Ovary (tissue), 9 donors: ENCODE measurements around the gene AKR1C4. TPM values are rescaled to one million over a fixed set of nuclear protein-coding genes. Genes with fewer than 3 reads are reported as not detected.
"Not testable (repeated sequence)": the region's sequence is repeated elsewhere in the genome, so short reads cannot be mapped to it uniquely, and the experiment has no call there.

Experiments
- DNase-seq, 5 donors: peaks; one replicate each; pipeline ENCODE4 v3.0.0-alpha.2; 2019 to 2020
- H3K27ac ChIP-seq, 2 donors: fragments of 200-600 bp; one replicate each; pipeline versions ENCODE4 v1.5.1 to v1.8.0; 2019 to 2022
- H3K27me3 ChIP-seq: fragments of 200-600 bp; one replicate; pipeline ENCODE4 v1.8.0; 2022
- H3K36me3 ChIP-seq: fragments of 200-600 bp; sonication (generic); one replicate; pipeline ENCODE4 v1.5.1; 2019
- H3K4me1 ChIP-seq: one replicate; pipeline ENCODE4 v1.8.1; 2013; ENCODE audit warnings: mild to moderate bottlenecking, moderate library complexity; ENCODE audit not compliant: insufficient read depth
- H3K4me3 ChIP-seq: fragments of 200-600 bp; sonication (generic); one replicate; pipeline ENCODE4 v1.5.1; 2017
- H3K9me3 ChIP-seq, 2 donors: fragments of 200-600 bp in 1 of 2; sonication (generic) in 1 of 2; one replicate each; pipeline versions ENCODE4 v1.5.1 to v1.8.1; 2013 to 2019; ENCODE audit warnings: mild to moderate bottlenecking in 1 of 2, moderate library complexity in 1 of 2
- CTCF ChIP-seq, 3 donors: fragments of 450-650 bp in 2 of 3; fragments of 200-600 bp in 1 of 3; IDR thresholded peaks; one replicate each; pipeline versions ENCODE4 v1.5.1 to v1.8.0; 2016 to 2022; ENCODE audit warnings: antibody characterized with exemption in 3 of 3, mild to moderate bottlenecking in 1 of 3
- EP300 ChIP-seq: sonication (generic); formaldehyde crosslinking; IDR thresholded peaks from one replicate; pipeline ENCODE4 v1.6.1; 2017; ENCODE audit warnings: antibody characterized with exemption
- POLR2A ChIP-seq: fragments of 450-650 bp; IDR thresholded peaks from one replicate; pipeline ENCODE4 v1.6.1; 2017; ENCODE audit warnings: antibody characterized with exemption, mild to moderate bottlenecking, moderate library complexity
- WGBS, 3 donors: extraction: QIAGEN DNeasy Blood & Tissue Kit in 1 of 3; methylation state at CpG; one replicate each; pipeline versions ENCODE4 v1.1.5 to v1.1.7; 2013 to 2017; 5-methylcytosine and 5-hydroxymethylcytosine counted together
- intact Hi-C, 4 donors: fragments of 100-400 bp; cut with DNase I; formaldehyde crosslinking; loops; one replicate each; pipeline versions ENCODE4 v1.11.0 to v1.15.1; 2022 to 2023
- polyA plus RNA-seq, 2 donors: library from polyadenylated mRNA; stranded (reverse); fragments of 200-250 nt in 1 of 2; fragments of 350-450 nt in 1 of 2; fragmentation: Illumina TruSeq in 1 of 2; extraction: RNeasy Lipid Tissue Mini Kit (QIAGEN cat#74804) in 1 of 2; gene quantifications; one replicate each; pipeline ENCODE4 v1.2.3, GENCODE V29; 2013 to 2014
- total RNA-seq, 7 donors: library from RNA; depleted of rRNA in 2 of 7; stranded (reverse); fragments of >200 nt in 2 of 7; fragmentation: NEBNext Ultra II Directional in 3 of 7; extraction: Animal tissue kit (Norgen Biotek cat#: 25700) in 3 of 7; gene quantifications; one replicate each; pipeline versions ENCODE4 v1.1.0 to v1.2.4, GENCODE V29; 2016 to 2023
- donor health status: DM: no; HTN: no; CAD: no; lungs with moderate emphysema.
- donor health status: DM: no; HTN: no; CAD: no.
- donor health status: Bipolar disorder and iron deficiency.
- donor health status: DM: yes; HTN: yes; CAD: no.
- donor health status: DM: no; HTN: no; CAD: no.
- donor health status: DM: yes; HTN: yes; CAD: no.

AKR1C4 gene
- total and polyA plus RNA-seq, 9 donors = not detected

GRCh38 chr10:5163487-5163886 lies 33.1 kb upstream of the AKR1C4 start:
- H3K36me3 ChIP-seq = no peaks in the 10 kb centered on the region
- H3K27ac ChIP-seq = no peak overlapping the region
- no peak for DNase-seq
- 50 to 74% (median 62%) methylated on average over 2 of the region's 2 CpGs for WGBS, 3 donors
- TF ChIP-seq EP300 (no peak), CTCF (IDR thresholded peaks at IDR 0.05) (no peak), POLR2A (no peak)
- no peaks in the 10 kb centered on the region for H3K27me3 ChIP-seq
- H3K4me3 ChIP-seq = no peak overlapping the region
- no peaks in the 10 kb centered on the region for H3K4me1 ChIP-seq
- intact Hi-C loops = no loop called here
- H3K9me3 ChIP-seq = no peaks in the 10 kb centered on the region

GRCh38 chr10:5165738-5166137 lies 30.9 kb upstream of the AKR1C4 start:
- TF ChIP-seq EP300 (no peak), POLR2A (no peak), CTCF (IDR thresholded peaks at IDR 0.05) (no peak)
- H3K36me3 ChIP-seq = no peaks in the 10 kb centered on the region
- H3K27ac ChIP-seq = no peak overlapping the region
- no peaks in the 10 kb centered on the region for H3K4me1 ChIP-seq
- WGBS, 3 donors = 8 to 12% (median 10%) methylated on average over 1 of the region's 1 CpG
- intact Hi-C loops = no loop called here
- H3K27me3 ChIP-seq = no peaks in the 10 kb centered on the region
- H3K4me3 ChIP-seq = no peak overlapping the region
- DNase-seq = no peak
- H3K9me3 ChIP-seq = no peaks in the 10 kb centered on the region

GRCh38 chr10:5168897-5169420 lies 27.7 kb upstream of the AKR1C4 start:
- no peak overlapping the region for H3K4me3 ChIP-seq
- TF ChIP-seq CTCF (IDR thresholded peaks at IDR 0.05) = no peak
- no peak for TF ChIP-seq POLR2A
- TF ChIP-seq EP300 = no peak
- H3K27ac ChIP-seq = no peak overlapping the region
- H3K9me3 ChIP-seq = no peaks in the 10 kb centered on the region
- intact Hi-C loops = no loop called here
- 54 to 73% (median 57%) methylated on average over 5 of the region's 5 CpGs for whole genome bisulfite sequencing, 3 donors
- DNase-seq = no peak
- no peaks in the 10 kb centered on the region for H3K27me3 ChIP-seq
- H3K36me3 ChIP-seq = no peaks in the 10 kb centered on the region
- H3K4me1 ChIP-seq = no peaks in the 10 kb centered on the region

- H3K4me3 ChIP-seq, DNase-seq, H3K36me3 ChIP-seq, H3K27me3 ChIP-seq, intact Hi-C loops, H3K9me3 ChIP-seq, H3K4me1 ChIP-seq, H3K27ac ChIP-seq: not testable (repeated sequence)
- 80 to 87% (median 86%) methylated on average over 1 to 3 of the region's 3 CpGs for WGBS, 3 donors
Observed at GRCh38 chr10:5175581-5175980, 21.1 kb upstream of the AKR1C4 start.

- H3K4me1 ChIP-seq, intact Hi-C loops: not testable (repeated sequence)
Observed at GRCh38 chr10:5180503-5180902, 16.1 kb upstream of the AKR1C4 start.

GRCh38 chr10:5183923-5184322 lies 12.7 kb upstream of the AKR1C4 start:
- DNase-seq = no peak
- Histone ChIP-seq H3K27me3 (no peaks in the 10 kb centered on the region), H3K36me3 (no peaks in the 10 kb centered on the region), H3K4me3 (no peak overlapping the region), H3K27ac (no peak overlapping the region), H3K4me1 (no peaks in the 10 kb centered on the region), H3K9me3 (no peaks in the 10 kb centered on the region)
- 64 to 68% (median 65%) methylated on average over 2 of the region's 2 CpGs for WGBS, 3 donors
- intact Hi-C loops = no loop called here
- TF ChIP-seq CTCF (IDR thresholded peaks at IDR 0.05) (no peak), EP300 (no peak), POLR2A (no peak)

More at GRCh38 chr10:5180503-5180902, 16.1 kb upstream of the AKR1C4 start:
- H3K27ac ChIP-seq, DNase-seq, H3K36me3 ChIP-seq, H3K9me3 ChIP-seq, H3K4me3 ChIP-seq, H3K27me3 ChIP-seq: not testable (repeated sequence)
- WGBS, 3 donors = 86 to 90% (median 86%) methylated on average over 12 of the region's 12 CpGs
